ENCODE results near the gene SYNE4.

The SYNE4 gene

DNA sequence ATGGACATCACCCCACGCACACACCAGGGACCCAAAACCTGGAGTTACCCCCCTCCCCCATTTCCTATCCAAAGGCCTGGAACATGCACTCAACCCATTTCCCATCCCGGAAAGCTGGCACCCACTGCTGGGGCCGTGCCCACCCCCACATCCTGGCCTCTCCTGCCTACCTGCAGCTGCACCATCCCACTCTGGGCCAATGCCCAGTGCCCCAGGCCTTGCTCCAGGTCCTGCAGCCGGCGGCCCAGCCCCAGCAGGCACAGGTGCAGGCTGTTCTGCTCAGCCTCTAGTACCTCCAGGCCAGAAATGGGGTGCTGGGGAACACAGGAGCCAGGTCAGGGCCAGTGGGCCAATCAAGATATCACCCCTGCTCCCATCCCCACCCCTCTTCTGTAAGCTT lies 1.7 kb downstream of the SYNE4 start:
- H3K27me3 ChIP-seq (ENCODE audit: insufficient read depth, poor library complexity, severe bottlenecking) = no peaks in the 10 kb centered on the region
- TF ChIP-seq SPI1 (IDR thresholded peaks at IDR 0.05; ENCODE audit: borderline replicate concordance, low read depth) = no peak
- TF ChIP-seq, protein P1, sequence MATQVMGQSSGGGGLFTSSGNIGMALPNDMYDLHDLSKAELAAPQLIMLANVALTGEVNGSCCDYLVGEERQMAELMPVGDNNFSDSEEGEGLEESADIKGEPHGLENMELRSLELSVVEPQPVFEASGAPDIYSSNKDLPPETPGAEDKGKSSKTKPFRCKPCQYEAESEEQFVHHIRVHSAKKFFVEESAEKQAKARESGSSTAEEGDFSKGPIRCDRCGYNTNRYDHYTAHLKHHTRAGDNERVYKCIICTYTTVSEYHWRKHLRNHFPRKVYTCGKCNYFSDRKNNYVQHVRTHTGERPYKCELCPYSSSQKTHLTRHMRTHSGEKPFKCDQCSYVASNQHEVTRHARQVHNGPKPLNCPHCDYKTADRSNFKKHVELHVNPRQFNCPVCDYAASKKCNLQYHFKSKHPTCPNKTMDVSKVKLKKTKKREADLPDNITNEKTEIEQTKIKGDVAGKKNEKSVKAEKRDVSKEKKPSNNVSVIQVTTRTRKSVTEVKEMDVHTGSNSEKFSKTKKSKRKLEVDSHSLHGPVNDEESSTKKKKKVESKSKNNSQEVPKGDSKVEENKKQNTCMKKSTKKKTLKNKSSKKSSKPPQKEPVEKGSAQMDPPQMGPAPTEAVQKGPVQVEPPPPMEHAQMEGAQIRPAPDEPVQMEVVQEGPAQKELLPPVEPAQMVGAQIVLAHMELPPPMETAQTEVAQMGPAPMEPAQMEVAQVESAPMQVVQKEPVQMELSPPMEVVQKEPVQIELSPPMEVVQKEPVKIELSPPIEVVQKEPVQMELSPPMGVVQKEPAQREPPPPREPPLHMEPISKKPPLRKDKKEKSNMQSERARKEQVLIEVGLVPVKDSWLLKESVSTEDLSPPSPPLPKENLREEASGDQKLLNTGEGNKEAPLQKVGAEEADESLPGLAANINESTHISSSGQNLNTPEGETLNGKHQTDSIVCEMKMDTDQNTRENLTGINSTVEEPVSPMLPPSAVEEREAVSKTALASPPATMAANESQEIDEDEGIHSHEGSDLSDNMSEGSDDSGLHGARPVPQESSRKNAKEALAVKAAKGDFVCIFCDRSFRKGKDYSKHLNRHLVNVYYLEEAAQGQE (IDR thresholded peaks at IDR 0.05; ENCODE audit: insufficient replicate concordance, low read depth) = no peak
- no peak for TF ChIP-seq POLR2AphosphoS5 (IDR thresholded peaks at IDR 0.05; ENCODE audit: low read depth)
- no peak for TF ChIP-seq GABPA (IDR thresholded peaks at IDR 0.05; ENCODE audit: low read depth)
- TF ChIP-seq, protein P2, sequence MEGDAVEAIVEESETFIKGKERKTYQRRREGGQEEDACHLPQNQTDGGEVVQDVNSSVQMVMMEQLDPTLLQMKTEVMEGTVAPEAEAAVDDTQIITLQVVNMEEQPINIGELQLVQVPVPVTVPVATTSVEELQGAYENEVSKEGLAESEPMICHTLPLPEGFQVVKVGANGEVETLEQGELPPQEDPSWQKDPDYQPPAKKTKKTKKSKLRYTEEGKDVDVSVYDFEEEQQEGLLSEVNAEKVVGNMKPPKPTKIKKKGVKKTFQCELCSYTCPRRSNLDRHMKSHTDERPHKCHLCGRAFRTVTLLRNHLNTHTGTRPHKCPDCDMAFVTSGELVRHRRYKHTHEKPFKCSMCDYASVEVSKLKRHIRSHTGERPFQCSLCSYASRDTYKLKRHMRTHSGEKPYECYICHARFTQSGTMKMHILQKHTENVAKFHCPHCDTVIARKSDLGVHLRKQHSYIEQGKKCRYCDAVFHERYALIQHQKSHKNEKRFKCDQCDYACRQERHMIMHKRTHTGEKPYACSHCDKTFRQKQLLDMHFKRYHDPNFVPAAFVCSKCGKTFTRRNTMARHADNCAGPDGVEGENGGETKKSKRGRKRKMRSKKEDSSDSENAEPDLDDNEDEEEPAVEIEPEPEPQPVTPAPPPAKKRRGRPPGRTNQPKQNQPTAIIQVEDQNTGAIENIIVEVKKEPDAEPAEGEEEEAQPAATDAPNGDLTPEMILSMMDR (IDR thresholded peaks at IDR 0.05; ENCODE audit: insufficient read depth, low read length) = no peak
- H3K4me3 ChIP-seq (replicated peaks; ENCODE audit: insufficient read depth, low read length) = no peak overlapping the region
- DNase-seq (ENCODE audit: low read depth in 1 of 2, low spot score in 1 of 2) = no peak
- no peak overlapping the region for H3K27ac ChIP-seq (replicated peaks)

DNA sequence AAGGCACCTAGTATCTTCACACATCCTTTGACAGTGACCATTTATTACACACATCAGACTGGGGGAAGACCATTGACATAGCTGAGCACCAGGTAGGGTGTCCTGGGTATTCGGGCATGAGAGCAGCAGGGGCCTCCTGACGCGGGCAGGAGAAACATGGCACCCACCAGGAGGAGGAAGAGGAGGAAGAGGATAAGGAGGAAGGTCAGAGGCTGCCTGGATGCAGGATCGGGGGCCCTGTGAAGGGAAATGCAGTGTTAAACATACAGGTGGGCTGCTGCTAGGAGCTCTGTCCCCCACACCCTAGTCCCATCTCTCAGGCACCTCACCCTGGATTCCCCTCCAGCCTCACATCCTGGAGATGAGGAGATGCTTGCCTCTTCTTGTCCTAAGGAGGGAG lies 5.3 kb downstream of the SYNE4 start:
- no peak for DNase-seq (ENCODE audit: low read depth in 1 of 2, low spot score in 1 of 2)
- no peak overlapping the region for H3K4me3 ChIP-seq (replicated peaks; ENCODE audit: insufficient read depth, low read length)
- TF ChIP-seq GABPA (IDR thresholded peaks at IDR 0.05; ENCODE audit: low read depth) = no peak
- TF ChIP-seq, protein P2 (IDR thresholded peaks at IDR 0.05; ENCODE audit: insufficient read depth, low read length) = no peak
- no peak for TF ChIP-seq POLR2AphosphoS5 (IDR thresholded peaks at IDR 0.05; ENCODE audit: low read depth)
- TF ChIP-seq, protein P1 (IDR thresholded peaks at IDR 0.05; ENCODE audit: insufficient replicate concordance, low read depth) = no peak
- no peak for TF ChIP-seq SPI1 (IDR thresholded peaks at IDR 0.05; ENCODE audit: borderline replicate concordance, low read depth)
- no peaks in the 10 kb centered on the region for H3K27me3 ChIP-seq (ENCODE audit: insufficient read depth, poor library complexity, severe bottlenecking)
- H3K27ac ChIP-seq (replicated peaks) = no peak overlapping the region

DNA sequence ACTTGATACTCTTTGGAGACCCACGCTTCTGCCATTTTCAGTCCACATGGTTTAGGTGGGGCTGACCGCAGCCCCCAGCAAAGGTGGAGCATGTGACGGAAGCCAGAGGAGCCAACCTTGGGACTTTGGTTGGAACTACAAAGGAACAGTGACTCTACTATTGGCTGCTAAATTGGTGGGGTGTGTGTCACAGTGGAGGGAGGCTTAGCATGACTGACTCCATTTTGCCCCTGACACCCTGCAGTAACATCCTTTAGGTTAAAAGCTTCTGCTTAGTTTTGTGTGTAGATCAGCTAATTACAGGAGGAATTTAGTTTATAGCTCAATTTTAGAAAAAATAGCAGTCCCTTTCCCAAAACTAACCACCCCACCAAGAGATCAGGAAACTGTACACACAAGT lies 7.0 kb downstream of the SYNE4 start:
- no peak for DNase-seq (ENCODE audit: low read depth in 1 of 2, low spot score in 1 of 2)
- Histone ChIP-seq H3K4me3 (replicated peaks; ENCODE audit: insufficient read depth, low read length) (no peak overlapping the region), H3K27ac (replicated peaks) (no peak overlapping the region), H3K27me3 (ENCODE audit: insufficient read depth, poor library complexity, severe bottlenecking) (no peaks in the 10 kb centered on the region)
- TF ChIP-seq SPI1 (IDR thresholded peaks at IDR 0.05; ENCODE audit: borderline replicate concordance, low read depth) (no peak), POLR2AphosphoS5 (IDR thresholded peaks at IDR 0.05; ENCODE audit: low read depth) (no peak), GABPA (IDR thresholded peaks at IDR 0.05; ENCODE audit: low read depth) (no peak)
- TF ChIP-seq, protein P2 (IDR thresholded peaks at IDR 0.05; ENCODE audit: insufficient read depth, low read length) = no peak
- TF ChIP-seq, protein P1 (IDR thresholded peaks at IDR 0.05; ENCODE audit: insufficient replicate concordance, low read depth) = no peak
